HL-60 (cell line): Measurements from ENCODE around the gene PTGES.

Source experiments
- POLR2AphosphoS5 ChIP-seq: IDR thresholded peaks from 2 replicates; pipeline ENCODE4 v1.6.1; 2012; ENCODE audit warnings: low read depth
- TF ChIP-seq, protein P1 (sequence below): IDR thresholded peaks from one replicate; pipeline ENCODE4 v1.5.1; 2011; ENCODE audit warnings: low read length, control low read depth, inconsistent platforms; ENCODE audit not compliant: insufficient read depth
- TF ChIP-seq, protein P2 (sequence below): IDR thresholded peaks from 2 replicates; pipeline ENCODE4 v1.6.1; 2012; ENCODE audit warnings: low read depth; ENCODE audit not compliant: insufficient replicate concordance

DNA sequence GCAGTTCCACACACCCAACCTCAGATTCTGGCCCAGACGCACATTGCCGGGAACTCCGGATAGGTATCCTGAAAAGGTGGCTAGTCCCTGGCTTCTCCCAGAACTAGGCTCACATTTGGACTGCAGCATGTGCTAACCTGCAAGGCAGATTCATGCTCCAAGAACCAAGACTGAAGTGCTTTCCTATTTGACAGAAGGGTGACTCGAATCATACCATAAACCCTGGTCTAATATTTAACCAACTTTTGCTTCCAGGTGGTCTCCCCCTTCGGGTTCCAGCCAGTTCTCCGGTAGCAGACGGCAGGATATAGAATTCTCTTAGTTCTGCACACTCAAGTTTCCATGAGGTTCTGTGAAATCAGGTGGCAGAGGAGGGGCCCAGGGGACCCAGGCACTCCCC, 7.6 kb downstream of the PTGES start:
- TF ChIP-seq, protein P1, sequence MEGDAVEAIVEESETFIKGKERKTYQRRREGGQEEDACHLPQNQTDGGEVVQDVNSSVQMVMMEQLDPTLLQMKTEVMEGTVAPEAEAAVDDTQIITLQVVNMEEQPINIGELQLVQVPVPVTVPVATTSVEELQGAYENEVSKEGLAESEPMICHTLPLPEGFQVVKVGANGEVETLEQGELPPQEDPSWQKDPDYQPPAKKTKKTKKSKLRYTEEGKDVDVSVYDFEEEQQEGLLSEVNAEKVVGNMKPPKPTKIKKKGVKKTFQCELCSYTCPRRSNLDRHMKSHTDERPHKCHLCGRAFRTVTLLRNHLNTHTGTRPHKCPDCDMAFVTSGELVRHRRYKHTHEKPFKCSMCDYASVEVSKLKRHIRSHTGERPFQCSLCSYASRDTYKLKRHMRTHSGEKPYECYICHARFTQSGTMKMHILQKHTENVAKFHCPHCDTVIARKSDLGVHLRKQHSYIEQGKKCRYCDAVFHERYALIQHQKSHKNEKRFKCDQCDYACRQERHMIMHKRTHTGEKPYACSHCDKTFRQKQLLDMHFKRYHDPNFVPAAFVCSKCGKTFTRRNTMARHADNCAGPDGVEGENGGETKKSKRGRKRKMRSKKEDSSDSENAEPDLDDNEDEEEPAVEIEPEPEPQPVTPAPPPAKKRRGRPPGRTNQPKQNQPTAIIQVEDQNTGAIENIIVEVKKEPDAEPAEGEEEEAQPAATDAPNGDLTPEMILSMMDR = no peak
- no peak for TF ChIP-seq POLR2AphosphoS5
- TF ChIP-seq, protein P2, sequence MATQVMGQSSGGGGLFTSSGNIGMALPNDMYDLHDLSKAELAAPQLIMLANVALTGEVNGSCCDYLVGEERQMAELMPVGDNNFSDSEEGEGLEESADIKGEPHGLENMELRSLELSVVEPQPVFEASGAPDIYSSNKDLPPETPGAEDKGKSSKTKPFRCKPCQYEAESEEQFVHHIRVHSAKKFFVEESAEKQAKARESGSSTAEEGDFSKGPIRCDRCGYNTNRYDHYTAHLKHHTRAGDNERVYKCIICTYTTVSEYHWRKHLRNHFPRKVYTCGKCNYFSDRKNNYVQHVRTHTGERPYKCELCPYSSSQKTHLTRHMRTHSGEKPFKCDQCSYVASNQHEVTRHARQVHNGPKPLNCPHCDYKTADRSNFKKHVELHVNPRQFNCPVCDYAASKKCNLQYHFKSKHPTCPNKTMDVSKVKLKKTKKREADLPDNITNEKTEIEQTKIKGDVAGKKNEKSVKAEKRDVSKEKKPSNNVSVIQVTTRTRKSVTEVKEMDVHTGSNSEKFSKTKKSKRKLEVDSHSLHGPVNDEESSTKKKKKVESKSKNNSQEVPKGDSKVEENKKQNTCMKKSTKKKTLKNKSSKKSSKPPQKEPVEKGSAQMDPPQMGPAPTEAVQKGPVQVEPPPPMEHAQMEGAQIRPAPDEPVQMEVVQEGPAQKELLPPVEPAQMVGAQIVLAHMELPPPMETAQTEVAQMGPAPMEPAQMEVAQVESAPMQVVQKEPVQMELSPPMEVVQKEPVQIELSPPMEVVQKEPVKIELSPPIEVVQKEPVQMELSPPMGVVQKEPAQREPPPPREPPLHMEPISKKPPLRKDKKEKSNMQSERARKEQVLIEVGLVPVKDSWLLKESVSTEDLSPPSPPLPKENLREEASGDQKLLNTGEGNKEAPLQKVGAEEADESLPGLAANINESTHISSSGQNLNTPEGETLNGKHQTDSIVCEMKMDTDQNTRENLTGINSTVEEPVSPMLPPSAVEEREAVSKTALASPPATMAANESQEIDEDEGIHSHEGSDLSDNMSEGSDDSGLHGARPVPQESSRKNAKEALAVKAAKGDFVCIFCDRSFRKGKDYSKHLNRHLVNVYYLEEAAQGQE = no peak
